Mucosa of rectum (tissue), 2 donors: ENCODE data around the gene EPB41L5.
"Not testable (repeated sequence)": the region's sequence is repeated elsewhere in the genome, so short reads cannot be mapped to it uniquely, and the experiment has no call there.

ENCODE experiments used
- H3K27ac ChIP-seq, 2 donors: one replicate each; pipeline ENCODE4 v1.7.0; 2013; ENCODE audit warnings: inconsistent platforms in 2 of 2, low read depth in 2 of 2, low read length in 2 of 2
- H3K27me3 ChIP-seq, 2 donors: one replicate each; pipeline ENCODE4 v1.7.0; 2013; ENCODE audit warnings: low read length in 2 of 2; ENCODE audit not compliant: control insufficient read depth in 2 of 2, insufficient read depth in 2 of 2
- H3K36me3 ChIP-seq, 2 donors: one replicate each; pipeline ENCODE4 v1.7.0; 2013; ENCODE audit warnings: low read length in 2 of 2; ENCODE audit not compliant: control insufficient read depth in 2 of 2, insufficient read depth in 2 of 2
- H3K4me1 ChIP-seq, 2 donors: one replicate each; pipeline ENCODE4 v1.7.0; 2013; ENCODE audit warnings: low read length in 2 of 2, mild to moderate bottlenecking in 1 of 2; ENCODE audit not compliant: control insufficient read depth in 2 of 2, insufficient read depth in 2 of 2
- H3K4me3 ChIP-seq, 2 donors: one replicate each; pipeline ENCODE4 v1.7.0; 2013; ENCODE audit warnings: low read length in 2 of 2
- H3K9ac ChIP-seq, 2 donors: one replicate each; pipeline ENCODE4 v1.7.0; 2013; ENCODE audit warnings: low read length in 2 of 2, low read depth in 1 of 2, mild to moderate bottlenecking in 1 of 2
- H3K9me3 ChIP-seq, 2 donors: one replicate each; pipeline ENCODE4 v1.7.0; 2013; ENCODE audit warnings: low read length in 2 of 2; ENCODE audit not compliant: control insufficient read depth in 2 of 2
- donor health status: healthy.
- donor health status: Normal muscosa, but diverticular disease.

Gene EPB41L5

GRCh38 chr2:120110062-120110362 lies 97.1 kb downstream of the EPB41L5 start:
- Histone ChIP-seq H3K9ac (no peak overlapping the region), H3K27ac (no peak overlapping the region), H3K4me1 (peaks cover 0 to 13% of the 10 kb centered on the region in 2 donors)

GRCh38 chr2:120110507-120110906 lies 97.6 kb downstream of the EPB41L5 start:
- peaks cover 0 to 13% of the 10 kb centered on the region in 2 donors for H3K4me1 ChIP-seq
- no peaks in the 10 kb centered on the region for H3K9me3 ChIP-seq
- no peaks in the 10 kb centered on the region for H3K36me3 ChIP-seq
- no peak overlapping the region for H3K4me3 ChIP-seq
- no peaks in the 10 kb centered on the region for H3K27me3 ChIP-seq
- H3K27ac ChIP-seq = no peak overlapping the region
- no peak overlapping the region for H3K9ac ChIP-seq

More at GRCh38 chr2:120110062-120110362, 97.1 kb downstream of the EPB41L5 start:
- H3K4me3 ChIP-seq = no peak overlapping the region
- no peaks in the 10 kb centered on the region for H3K9me3 ChIP-seq
- no peaks in the 10 kb centered on the region for H3K36me3 ChIP-seq
- H3K27me3 ChIP-seq = no peaks in the 10 kb centered on the region

- Histone ChIP-seq H3K9me3 (no peaks in the 10 kb centered on the region), H3K9ac (no peak overlapping the region), H3K27me3 (no peaks in the 10 kb centered on the region)
Measured at GRCh38 chr2:120111193-120111592, 98.3 kb downstream of the EPB41L5 start.

GRCh38 chr2:120118018-120118417 lies 105.1 kb downstream of the EPB41L5 start:
- Histone ChIP-seq H3K27ac (no peak overlapping the region), H3K27me3 (no peaks in the 10 kb centered on the region), H3K4me3 (no peak overlapping the region), H3K36me3 (no peaks in the 10 kb centered on the region), H3K9me3 (no peaks in the 10 kb centered on the region), H3K4me1 (no peaks in the 10 kb centered on the region), H3K9ac (no peak overlapping the region)

More at GRCh38 chr2:120111193-120111592, 98.3 kb downstream of the EPB41L5 start:
- no peak overlapping the region for H3K4me3 ChIP-seq
- peaks cover 0 to 13% of the 10 kb centered on the region in 2 donors for H3K4me1 ChIP-seq
- no peak overlapping the region for H3K27ac ChIP-seq
- no peaks in the 10 kb centered on the region for H3K36me3 ChIP-seq

- H3K4me3 ChIP-seq = no peak overlapping the region
- H3K36me3 ChIP-seq = no peaks in the 10 kb centered on the region
- H3K27me3 ChIP-seq = no peaks in the 10 kb centered on the region
- no peaks in the 10 kb centered on the region for H3K9me3 ChIP-seq
- no peak overlapping the region for H3K27ac ChIP-seq
- no peak overlapping the region for H3K9ac ChIP-seq
- H3K4me1 ChIP-seq = no peaks in the 10 kb centered on the region
Measured at GRCh38 chr2:120118471-120118870, 105.6 kb downstream of the EPB41L5 start.

- not testable (repeated sequence) for H3K4me1 ChIP-seq, H3K27ac ChIP-seq, H3K4me3 ChIP-seq, H3K36me3 ChIP-seq, H3K9me3 ChIP-seq, H3K27me3 ChIP-seq, H3K9ac ChIP-seq
Measured at GRCh38 chr2:120121337-120121736, 108.5 kb downstream of the EPB41L5 start.

- Histone ChIP-seq H3K27ac (no peak overlapping the region), H3K36me3 (no peaks in the 10 kb centered on the region), H3K4me3 (no peak overlapping the region), H3K4me1 (no peaks in the 10 kb centered on the region), H3K9me3 (no peaks in the 10 kb centered on the region), H3K27me3 (no peaks in the 10 kb centered on the region), H3K9ac (no peak overlapping the region)
Measured at GRCh38 chr2:120123090-120123489, 110.2 kb downstream of the EPB41L5 start.

- Histone ChIP-seq H3K36me3 (no peaks in the 10 kb centered on the region), H3K9me3 (no peaks in the 10 kb centered on the region), H3K9ac (no peak overlapping the region), H3K27ac (no peak overlapping the region), H3K4me1 (no peaks in the 10 kb centered on the region), H3K4me3 (no peak overlapping the region), H3K27me3 (no peaks in the 10 kb centered on the region)
Measured at GRCh38 chr2:120125195-120125594, 112.3 kb downstream of the EPB41L5 start.

GRCh38 chr2:120128216-120128615 lies 115.3 kb downstream of the EPB41L5 start:
- no peak overlapping the region for H3K9ac ChIP-seq
- no peaks in the 10 kb centered on the region for H3K9me3 ChIP-seq
- H3K4me1 ChIP-seq = no peaks in the 10 kb centered on the region
- H3K36me3 ChIP-seq = peaks cover under 1 to 1% of the 10 kb centered on the region in 2 donors
- H3K27me3 ChIP-seq = no peaks in the 10 kb centered on the region
- no peak overlapping the region for H3K4me3 ChIP-seq
- no peak overlapping the region for H3K27ac ChIP-seq

- H3K9me3 ChIP-seq = no peaks in the 10 kb centered on the region
- no peak overlapping the region for H3K27ac ChIP-seq
- H3K9ac ChIP-seq = no peak overlapping the region
- no peak overlapping the region for H3K4me3 ChIP-seq
- H3K27me3 ChIP-seq = no peaks in the 10 kb centered on the region
- peaks cover 7 to 8% of the 10 kb centered on the region in 2 donors for H3K36me3 ChIP-seq
- H3K4me1 ChIP-seq = no peaks in the 10 kb centered on the region
Measured at GRCh38 chr2:120132190-120132589, 119.3 kb downstream of the EPB41L5 start.

GRCh38 chr2:120132691-120133090 lies 119.8 kb downstream of the EPB41L5 start:
- Histone ChIP-seq H3K27ac (no peak overlapping the region), H3K36me3 (peaks cover 7 to 8% of the 10 kb centered on the region in 2 donors), H3K9me3 (no peaks in the 10 kb centered on the region), H3K4me3 (no peak overlapping the region), H3K4me1 (no peaks in the 10 kb centered on the region), H3K9ac (no peak overlapping the region), H3K27me3 (no peaks in the 10 kb centered on the region)
